Amygdala (tissue), 56 donors: ENCODE data around the gene SERPINH1.
A peak's percentile ranks its signal among the peaks of the same experiment; 100 is the strongest.

ENCODE experiments used
- DNase-seq, 56 donors: peaks; one replicate each; lab custom pipeline; 2025; lab: John Stamatoyannopoulos, UW

The SERPINH1 gene

GRCh38 chr11:75553889-75554257 is 8.2 kb upstream of the SERPINH1 start:
- DNase-seq, result no peak

DNA sequence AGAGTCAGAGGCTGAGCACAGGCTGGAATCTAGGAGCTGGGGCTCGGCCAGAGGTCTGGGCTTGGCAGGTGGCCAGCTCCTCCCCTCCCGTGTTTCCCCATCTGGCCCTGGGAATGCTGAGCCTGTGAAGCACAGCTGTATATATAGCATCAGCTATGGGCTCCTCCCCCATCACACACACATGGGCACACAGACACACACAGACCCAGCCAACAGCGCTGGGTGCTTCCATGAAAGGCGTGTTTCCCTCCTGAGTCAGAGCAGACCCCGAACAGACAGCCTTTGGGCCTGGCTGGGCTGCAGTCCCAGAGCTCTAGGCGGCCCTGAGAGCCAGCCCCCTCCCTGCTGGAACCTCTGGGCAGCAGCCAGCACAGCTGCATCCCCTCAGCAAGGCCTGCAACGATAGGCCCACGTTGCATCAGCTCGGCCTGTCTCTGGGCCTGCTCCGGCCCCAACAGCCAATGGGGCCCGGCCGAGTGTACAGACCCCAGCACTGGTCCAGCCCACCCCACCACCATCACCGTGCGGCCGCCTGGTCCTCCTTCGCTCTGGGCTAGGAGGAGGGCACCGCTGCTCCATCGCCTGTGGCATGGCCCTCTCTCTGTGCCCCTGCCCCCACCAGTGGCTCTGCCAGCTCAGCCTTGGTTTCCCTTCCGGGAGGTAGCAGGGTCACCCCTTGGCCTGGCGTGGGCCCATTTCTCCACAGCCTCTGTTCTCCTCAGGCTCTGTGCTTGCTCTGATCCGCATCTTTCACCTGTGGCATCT is 7.6 kb upstream of the SERPINH1 start:
- DNase-seq, result peak; percentile 18 to 98 (median 90)

- peak in 2 of 56 donors; percentile 44 to 62 for DNase-seq
Observed at GRCh38 chr11:75555079-75555811, 6.8 kb upstream of the SERPINH1 start.

- DNase-seq, result no peak
Observed at GRCh38 chr11:75556275-75556674, 5.8 kb upstream of the SERPINH1 start.

DNA sequence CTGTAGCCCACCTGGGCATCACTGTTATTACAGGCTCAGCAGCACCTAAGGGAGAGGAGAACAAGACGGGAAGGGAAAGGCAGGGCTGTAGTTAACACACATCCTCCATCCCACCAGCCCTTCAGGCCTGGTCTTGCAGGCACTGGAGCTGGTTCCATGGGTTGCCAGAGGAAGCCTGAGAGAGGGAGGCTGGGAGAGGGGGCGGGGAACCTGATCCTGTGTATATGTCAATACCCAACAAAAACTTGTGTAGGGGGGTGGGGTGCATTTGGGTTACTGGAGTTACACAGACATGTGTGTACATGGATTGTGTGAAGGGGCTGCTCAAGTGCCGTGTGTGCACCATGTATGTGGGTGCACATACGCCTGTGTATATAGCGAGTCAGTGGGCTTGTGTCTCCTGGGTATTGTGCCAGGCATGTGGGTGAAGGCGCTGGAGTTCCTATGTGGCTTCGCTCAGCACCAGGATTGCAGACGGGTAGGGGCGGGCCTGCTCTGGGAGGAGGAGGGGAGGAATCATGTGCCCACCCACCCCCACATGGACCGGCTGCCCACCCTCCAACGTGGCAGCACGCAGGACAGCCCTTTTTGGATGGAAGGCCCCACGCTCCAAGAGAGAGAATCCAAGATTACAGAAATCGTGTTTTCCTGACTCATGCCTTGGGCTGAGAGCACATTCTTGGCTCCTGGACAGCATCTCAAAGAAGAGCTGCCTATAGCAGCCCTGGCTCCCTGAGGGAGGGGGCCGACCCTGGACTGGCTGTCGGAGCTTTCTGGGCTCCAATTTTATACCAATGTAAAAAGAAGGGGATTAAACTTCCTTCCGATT is 4.2 kb upstream of the SERPINH1 start:
- peak in 1 of 56 donors; percentile 17 for DNase-seq

- DNase-seq, result no peak
Observed at GRCh38 chr11:75558939-75559843, 2.9 kb upstream of the SERPINH1 start.

DNA sequence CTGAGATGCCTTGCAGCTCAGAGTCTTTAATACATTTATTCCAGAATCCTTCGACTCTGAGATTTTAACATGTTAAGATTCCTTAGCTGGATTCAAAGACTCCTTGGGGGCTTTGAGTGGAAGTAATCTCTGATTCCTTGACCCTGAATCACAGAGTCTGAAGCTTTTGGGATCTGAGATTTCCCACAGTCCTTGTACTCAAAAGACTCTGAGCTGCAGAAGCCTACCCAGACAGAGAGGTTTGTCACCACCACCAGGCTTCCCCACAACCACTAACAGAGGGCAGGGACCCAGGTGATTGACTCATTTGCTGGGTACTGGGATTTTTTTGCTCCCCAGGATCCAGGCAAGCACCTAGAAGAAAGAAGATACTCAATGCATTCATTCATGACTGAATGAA is 1.4 kb upstream of the SERPINH1 start:
- no peak for DNase-seq

GRCh38 chr11:75561426-75562047 is 516 bp upstream of the SERPINH1 start:
- DNase-seq, result no peak

DNA sequence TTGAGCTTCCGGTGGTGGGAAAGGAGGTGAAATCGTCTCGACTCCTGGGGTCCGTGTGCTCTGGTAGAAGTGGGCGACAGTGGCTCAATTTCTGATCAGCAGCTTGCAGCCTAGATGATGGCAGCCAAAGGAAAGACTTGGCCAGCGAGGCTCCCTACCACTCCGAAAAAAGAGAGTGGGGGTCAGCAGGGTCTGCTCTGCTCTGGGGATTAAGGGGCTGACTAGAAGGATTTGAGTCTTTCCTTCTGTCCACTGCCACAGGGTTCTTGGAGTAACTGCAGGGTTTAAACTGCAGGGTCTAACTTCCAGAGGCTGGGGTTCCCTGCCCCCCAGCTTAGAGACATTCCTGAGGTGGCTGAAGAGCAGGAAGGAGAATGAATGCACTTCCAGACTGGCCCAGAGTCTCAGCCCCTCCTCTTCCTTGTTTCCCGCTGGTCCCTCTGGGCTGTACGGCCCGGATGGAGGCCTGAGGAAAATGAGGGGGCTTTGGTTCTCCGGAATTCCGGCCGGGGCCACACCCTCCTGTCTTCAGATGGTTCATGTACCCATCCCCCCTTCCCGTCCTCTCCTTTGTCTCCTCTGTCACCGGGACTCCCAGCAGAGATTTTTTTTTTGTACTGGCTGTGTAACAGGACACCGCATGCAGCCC is 907 bp downstream of the SERPINH1 start:
- DNase-seq, result peak in 1 of 56 donors; percentile 79

DNA sequence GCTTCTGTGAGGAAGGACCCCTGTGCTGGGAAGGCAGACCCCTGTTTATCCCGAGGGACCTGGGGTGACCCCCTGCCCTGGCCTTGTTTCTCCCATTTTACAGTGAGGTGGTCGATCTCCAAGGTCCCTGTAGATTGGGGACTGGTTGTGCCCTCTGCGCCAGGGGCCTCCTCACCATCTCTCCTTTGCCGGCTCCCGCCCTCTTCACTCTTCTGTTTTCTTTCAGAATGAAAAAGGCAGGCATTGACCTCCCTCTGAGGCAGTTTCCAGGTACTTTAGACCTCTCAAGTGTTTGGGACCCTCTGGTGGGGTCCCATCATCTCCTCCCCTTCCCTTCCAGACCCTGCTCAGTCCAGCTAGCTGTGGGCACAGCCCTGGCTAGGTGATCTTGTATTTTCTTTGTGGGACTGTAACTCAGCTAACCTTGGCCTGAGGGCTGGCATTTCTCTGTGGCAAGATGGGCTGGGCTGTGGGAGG is 1.5 kb downstream of the SERPINH1 start:
- no peak for DNase-seq

DNA sequence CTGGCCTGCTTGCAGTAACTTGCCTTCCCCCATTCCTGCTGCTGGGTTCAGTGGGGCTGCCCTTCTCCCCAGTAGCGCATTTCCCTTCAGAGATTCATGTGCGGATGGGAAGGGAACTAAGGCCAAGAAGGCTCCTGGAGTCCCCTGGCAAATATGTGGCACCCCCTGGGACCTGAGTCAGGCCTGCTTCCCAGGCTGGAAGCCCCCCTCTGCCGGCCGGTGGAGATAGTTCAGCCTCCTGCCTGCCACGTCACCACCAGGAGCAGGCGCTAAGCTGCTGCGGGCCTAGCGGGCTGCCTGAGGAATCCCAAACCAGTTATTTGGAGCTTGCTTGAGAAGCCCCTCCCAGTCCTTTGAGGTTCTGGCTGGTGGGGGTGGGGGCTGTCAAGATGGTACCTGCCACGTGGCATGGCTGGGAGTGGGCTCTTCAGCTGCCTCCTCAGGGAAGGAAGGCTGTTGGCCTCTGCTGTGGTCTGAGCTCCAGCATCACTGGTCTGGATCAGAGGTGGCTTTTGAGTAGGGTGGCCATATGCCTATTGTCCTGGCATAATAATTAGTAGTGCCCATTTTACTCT is 2.0 kb downstream of the SERPINH1 start:
- no peak for DNase-seq

DNA sequence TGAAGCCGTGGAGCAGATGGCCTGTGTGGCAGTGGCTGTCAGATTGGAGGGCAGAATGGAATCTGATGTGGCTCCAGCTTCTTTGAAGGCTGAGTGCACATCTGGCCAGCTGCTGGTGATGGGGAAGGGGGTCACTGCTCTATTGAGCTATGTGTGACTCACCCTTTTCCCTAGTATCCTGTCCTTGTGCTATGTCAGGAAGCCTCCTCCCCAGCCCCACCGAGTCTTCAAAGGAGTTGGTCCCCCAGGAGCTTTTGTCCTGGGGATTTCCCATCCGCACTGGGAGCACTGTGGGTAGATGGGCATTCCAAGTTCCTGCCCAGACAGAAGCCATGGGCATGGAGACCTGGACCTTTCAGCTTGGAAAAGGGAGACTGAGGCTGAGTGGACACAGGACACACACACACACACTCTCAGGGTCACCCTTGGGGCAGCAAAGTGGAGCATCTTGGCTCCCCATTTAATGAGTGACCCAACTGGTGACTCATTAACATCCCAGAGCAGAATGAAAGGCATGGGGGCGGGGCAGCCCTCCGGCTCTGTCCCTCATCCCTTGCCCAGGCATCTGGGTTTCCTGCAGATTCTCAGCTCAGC is 3.3 kb downstream of the SERPINH1 start:
- peak in 2 of 56 donors; percentile 12 to 42 for DNase-seq

GRCh38 chr11:75565916-75566762 is 4.1 kb downstream of the SERPINH1 start:
- no peak for DNase-seq

GRCh38 chr11:75566763-75567279 is 4.8 kb downstream of the SERPINH1 start:
- DNase-seq, result no peak

GRCh38 chr11:75567971-75568370 is 5.9 kb downstream of the SERPINH1 start:
- no peak for DNase-seq

DNA sequence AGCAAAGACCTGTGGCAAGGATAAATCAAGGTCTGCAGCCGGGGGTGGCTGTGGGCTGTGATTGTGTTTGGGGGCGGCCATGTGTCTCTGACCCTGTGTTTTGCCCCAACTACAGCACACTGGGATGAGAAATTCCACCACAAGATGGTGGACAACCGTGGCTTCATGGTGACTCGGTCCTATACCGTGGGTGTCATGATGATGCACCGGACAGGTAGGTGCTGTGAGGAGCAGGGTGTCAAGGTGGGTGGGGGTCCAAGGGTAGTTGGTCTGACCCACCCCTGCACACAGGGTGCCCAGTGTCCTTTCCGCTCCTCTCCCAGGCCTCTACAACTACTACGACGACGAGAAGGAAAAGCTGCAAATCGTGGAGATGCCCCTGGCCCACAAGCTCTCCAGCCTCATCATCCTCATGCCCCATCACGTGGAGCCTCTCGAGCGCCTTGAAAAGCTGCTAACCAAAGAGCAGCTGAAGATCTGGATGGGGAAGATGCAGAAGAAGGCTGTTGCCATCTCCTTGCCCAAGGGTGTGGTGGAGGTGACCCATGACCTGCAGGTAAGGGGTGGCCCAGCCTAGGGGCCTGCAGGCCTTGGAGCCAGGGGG is 6.7 kb downstream of the SERPINH1 start:
- no peak for DNase-seq
